AG04449 (cell line): ENCODE results near the gene TECTA.

Experiments
- CTCF ChIA-PET: fragments of 350-600 bp; formaldehyde crosslinking; extraction: SDS; loops from one replicate; lab custom pipeline; 2021; ENCODE audit warnings: antibody characterized with exemption; lab: Yijun Ruan, JAX
- POLR2A ChIA-PET: fragments of 400-600, 350-600 bp; formaldehyde crosslinking; extraction: SDS; loops from one replicate; lab custom pipeline; 2020; ENCODE audit warnings: antibody characterized with exemption, inconsistent platforms; lab: Yijun Ruan, JAX
- DNase-seq: peaks from one replicate; pipeline ENCODE4 v3.0.0-alpha.2; 2010; ENCODE audit warnings: low read depth, low spot score
- H3K4me3 ChIP-seq: 2 replicates; pipeline ENCODE4 v1.5.1; 2011; ENCODE audit warnings: low read depth, mild to moderate bottlenecking, control low read depth, low read length
- TF ChIP-seq, protein P1 (sequence below): IDR thresholded peaks from one replicate; pipeline ENCODE4 v1.5.1; 2011; ENCODE audit warnings: mild to moderate bottlenecking, moderate library complexity, low read length, control low read depth, inconsistent platforms; ENCODE audit not compliant: insufficient read depth; ENCODE audit errors: missing control alignments

TECTA gene

GRCh38 chr11:121138259-121138658 is 37.2 kb downstream of the TECTA start:
- no peak overlapping the region for H3K4me3 ChIP-seq
- TF ChIP-seq, protein P1, sequence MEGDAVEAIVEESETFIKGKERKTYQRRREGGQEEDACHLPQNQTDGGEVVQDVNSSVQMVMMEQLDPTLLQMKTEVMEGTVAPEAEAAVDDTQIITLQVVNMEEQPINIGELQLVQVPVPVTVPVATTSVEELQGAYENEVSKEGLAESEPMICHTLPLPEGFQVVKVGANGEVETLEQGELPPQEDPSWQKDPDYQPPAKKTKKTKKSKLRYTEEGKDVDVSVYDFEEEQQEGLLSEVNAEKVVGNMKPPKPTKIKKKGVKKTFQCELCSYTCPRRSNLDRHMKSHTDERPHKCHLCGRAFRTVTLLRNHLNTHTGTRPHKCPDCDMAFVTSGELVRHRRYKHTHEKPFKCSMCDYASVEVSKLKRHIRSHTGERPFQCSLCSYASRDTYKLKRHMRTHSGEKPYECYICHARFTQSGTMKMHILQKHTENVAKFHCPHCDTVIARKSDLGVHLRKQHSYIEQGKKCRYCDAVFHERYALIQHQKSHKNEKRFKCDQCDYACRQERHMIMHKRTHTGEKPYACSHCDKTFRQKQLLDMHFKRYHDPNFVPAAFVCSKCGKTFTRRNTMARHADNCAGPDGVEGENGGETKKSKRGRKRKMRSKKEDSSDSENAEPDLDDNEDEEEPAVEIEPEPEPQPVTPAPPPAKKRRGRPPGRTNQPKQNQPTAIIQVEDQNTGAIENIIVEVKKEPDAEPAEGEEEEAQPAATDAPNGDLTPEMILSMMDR = no peak
- POLR2A ChIA-PET = no interaction called here
- DNase-seq = no peak
- CTCF ChIA-PET = interaction anchor here (0.9 kb wide), 1 partner anchor 56 kb away, joined by 3 read pairs; no protein-coding TSS in a partner anchor

DNA sequence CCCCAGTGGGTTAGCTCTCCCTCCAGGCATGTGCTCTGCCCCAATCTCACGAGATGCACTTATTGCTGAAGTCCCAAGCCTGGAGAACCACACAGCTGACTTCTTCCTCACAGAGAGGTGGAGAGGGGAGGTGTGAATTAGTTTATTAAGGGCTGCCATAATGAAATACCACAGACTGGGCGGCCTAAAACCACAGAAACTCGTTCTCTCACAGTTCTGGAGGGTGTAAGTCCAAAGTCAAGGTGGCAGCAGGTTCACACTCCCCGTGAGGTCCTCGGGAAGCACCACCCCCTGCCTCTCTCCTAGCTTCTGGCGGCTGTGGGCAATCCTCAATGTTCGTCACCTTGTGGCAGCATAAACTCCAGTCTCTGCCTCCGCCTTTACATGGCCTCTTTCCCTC is 39.3 kb downstream of the TECTA start:
- CTCF ChIA-PET = no interaction called here

DNA sequence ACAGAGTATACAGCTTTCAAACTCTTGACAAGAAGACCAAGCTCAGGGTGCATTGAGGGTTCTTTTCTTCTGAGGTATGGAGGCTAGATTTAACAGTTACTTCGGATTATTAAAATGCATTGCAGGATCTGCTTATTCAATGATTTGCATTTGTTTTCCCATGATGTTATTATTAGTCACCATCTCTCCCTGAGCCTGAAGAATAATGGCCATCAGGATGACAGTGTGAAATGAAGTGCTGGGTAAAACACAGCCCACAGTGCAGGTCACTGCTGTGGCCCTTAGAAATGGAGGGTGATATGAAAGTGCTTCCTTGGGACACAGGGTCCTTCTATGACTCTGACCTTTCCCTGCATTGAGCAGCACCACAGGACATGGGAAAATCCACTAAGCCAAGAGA is 40.0 kb downstream of the TECTA start:
- POLR2A ChIA-PET = no interaction called here
- TF ChIP-seq, protein P1 = no peak

More for the DNA sequence above, 39.3 kb downstream of the TECTA start:
- POLR2A ChIA-PET = no interaction called here
- no peak for DNase-seq
- no peak overlapping the region for H3K4me3 ChIP-seq
- TF ChIP-seq, protein P1 = no peak

GRCh38 chr11:121143921-121144320 is 42.9 kb downstream of the TECTA start:
- POLR2A ChIA-PET = no interaction called here
- no peak overlapping the region for H3K4me3 ChIP-seq
- TF ChIP-seq, protein P1 = no peak
- no peak for DNase-seq
- CTCF ChIA-PET = no interaction called here

More for the DNA sequence above, 40.0 kb downstream of the TECTA start:
- CTCF ChIA-PET = interaction anchor here (1.3 kb wide), 1 partner anchor 54 kb away, joined by 3 read pairs; no protein-coding TSS in a partner anchor
- H3K4me3 ChIP-seq = no peak overlapping the region
- DNase-seq = no peak

GRCh38 chr11:121144723-121145122 is 43.7 kb downstream of the TECTA start:
- ChIA-PET POLR2A (no interaction called here), CTCF (no interaction called here)
- no peak overlapping the region for H3K4me3 ChIP-seq
- DNase-seq = no peak
- TF ChIP-seq, protein P1 = no peak

- no peak for DNase-seq
- ChIA-PET CTCF (no interaction called here), POLR2A (no interaction called here)
- no peak overlapping the region for H3K4me3 ChIP-seq
- TF ChIP-seq, protein P1 = no peak
Observed at GRCh38 chr11:121145826-121146225, 44.8 kb downstream of the TECTA start.
